ENCODE results near the gene RBM4B.
"Not testable (repeated sequence)": the region's sequence is repeated elsewhere in the genome, so short reads cannot be mapped to it uniquely, and the experiment has no call there.

RBM4B gene

GRCh38 chr11:66677599-66678375 is at the start of gene RBM4B:
Gene RBM4B (minus strand): TSS chr11:66677887. CDS start chr11:66677079, 808 bp downstream.
- peak; percentile 89 for DNase-seq (ENCODE audit: low spot score)

GRCh38 chr11:66725647-66726046 is 48.0 kb upstream of the RBM4B start:
- DNase-seq (ENCODE audit: low spot score): no peak

- no peak for DNase-seq (ENCODE audit: low spot score)
Measured at GRCh38 chr11:66725114-66725513, 47.4 kb upstream of the RBM4B start.

GRCh38 chr11:66724167-66724566 is 46.5 kb upstream of the RBM4B start:
- not testable (repeated sequence) for DNase-seq (ENCODE audit: low spot score)

DNA sequence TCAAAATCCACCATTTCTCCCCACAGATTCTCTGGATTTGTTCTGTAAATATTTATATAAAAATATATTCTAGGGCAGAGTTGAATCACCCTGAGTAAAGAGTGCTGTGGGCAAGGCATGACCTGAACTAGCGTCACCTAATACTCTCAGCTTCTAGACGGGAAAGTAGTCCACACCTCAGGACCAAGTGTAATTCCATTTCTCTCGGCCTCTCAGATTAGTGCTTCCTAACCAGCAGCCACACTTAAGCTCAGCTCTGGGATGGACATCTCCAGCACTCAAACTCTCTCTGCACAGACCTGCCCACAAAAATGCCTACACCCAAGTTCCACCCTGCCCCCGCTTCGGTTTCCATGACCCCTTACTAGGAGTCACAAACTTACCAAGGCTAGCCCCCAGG is 46.0 kb upstream of the RBM4B start:
- no peak for DNase-seq (ENCODE audit: low spot score)

- no peak for DNase-seq (ENCODE audit: low spot score)
Measured at GRCh38 chr11:66722745-66723651, 45.3 kb upstream of the RBM4B start.

- no peak for DNase-seq (ENCODE audit: low spot score)
Measured at GRCh38 chr11:66721939-66722338, 44.3 kb upstream of the RBM4B start.

GRCh38 chr11:66720899-66721470 is 43.3 kb upstream of the RBM4B start:
- no peak for DNase-seq (ENCODE audit: low spot score)

GRCh38 chr11:66720223-66720898 is 42.7 kb upstream of the RBM4B start:
- DNase-seq (ENCODE audit: low spot score): no peak

- DNase-seq (ENCODE audit: low spot score): no peak
Measured at GRCh38 chr11:66719111-66719872, 41.6 kb upstream of the RBM4B start.

- DNase-seq (ENCODE audit: low spot score): no peak
Measured at GRCh38 chr11:66718320-66718971, 40.8 kb upstream of the RBM4B start.

DNA sequence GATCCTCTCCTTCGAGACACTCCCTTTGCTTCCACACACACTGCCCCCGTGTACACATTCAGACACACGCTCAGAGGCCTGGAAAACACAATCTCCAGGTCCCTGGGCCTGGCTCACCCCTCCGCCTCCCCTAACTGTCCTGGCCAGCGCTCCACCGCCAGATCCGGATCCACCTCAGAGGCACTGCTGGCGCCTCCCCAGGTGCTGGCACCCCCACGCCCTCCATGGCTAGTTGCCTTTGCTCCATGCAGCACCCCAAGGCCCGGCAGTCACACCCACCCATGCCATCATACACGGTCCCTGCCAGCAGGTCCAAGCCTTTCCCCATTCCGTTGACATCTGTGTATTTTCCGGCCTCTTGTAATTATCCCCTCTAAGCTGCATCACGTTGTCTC is 40.2 kb upstream of the RBM4B start:
- no peak for DNase-seq (ENCODE audit: low spot score)

DNA sequence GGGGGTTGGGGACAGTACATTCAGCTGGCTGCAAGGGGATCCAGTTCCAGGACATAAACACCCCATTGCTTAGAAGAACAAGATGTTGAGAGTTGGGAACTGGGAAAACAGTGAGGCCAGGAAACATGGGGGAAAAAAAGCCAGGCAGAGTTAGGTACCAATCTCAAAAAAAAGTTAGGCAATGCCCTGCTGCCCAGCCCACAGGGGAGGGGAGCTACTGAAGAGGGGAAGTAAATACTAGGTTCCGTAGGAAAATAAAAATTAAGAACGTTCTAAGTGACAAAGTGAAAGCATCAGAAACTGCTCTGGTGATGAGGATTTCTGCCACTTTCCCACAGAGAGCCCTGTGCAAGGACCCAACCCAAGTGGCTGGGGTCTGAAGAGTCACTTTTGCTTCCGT is 39.3 kb upstream of the RBM4B start:
- DNase-seq (ENCODE audit: low spot score): no peak

GRCh38 chr11:66715346-66716085 is 37.8 kb upstream of the RBM4B start:
- DNase-seq (ENCODE audit: low spot score): no peak

DNA sequence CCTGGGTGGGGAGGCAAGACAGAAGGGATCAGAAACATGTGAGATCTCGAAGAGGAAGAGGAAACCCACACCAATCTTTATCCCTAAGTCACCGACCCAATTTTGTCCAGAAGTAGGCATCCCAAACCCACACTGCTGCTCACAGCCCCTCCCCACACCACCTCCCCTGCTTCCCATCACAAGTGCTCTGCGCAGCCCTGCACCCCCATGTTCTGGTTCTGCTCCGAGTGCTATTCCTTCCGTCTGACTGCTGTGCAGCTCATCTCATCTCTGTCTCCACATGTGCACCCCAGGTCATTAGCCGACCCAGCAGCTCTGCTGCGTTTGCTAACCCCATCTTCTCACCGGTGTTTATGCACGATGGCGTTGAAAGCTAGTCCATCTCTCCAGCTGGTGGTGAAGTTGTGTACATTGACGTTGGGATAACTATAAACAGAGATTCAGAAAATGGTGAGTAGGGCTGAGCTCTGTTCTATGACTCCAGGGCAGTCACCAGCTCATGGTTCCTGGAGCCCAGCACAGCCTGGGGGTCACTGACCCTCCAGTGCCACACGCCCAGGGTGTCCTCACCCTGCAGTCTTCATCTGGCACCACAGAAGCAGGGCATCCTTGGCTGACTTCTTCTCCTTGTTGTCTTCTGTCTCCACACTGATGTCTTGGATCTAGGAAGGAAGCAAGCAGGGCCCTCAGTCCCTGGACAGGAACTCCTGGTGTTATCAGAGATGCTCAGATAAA is 36.2 kb upstream of the RBM4B start:
- no peak for DNase-seq (ENCODE audit: low spot score)

- DNase-seq (ENCODE audit: low spot score): no peak
Measured at GRCh38 chr11:66710384-66710930, 32.8 kb upstream of the RBM4B start.

GRCh38 chr11:66708701-66709100 is 31.0 kb upstream of the RBM4B start:
- no peak for DNase-seq (ENCODE audit: low spot score)

DNA sequence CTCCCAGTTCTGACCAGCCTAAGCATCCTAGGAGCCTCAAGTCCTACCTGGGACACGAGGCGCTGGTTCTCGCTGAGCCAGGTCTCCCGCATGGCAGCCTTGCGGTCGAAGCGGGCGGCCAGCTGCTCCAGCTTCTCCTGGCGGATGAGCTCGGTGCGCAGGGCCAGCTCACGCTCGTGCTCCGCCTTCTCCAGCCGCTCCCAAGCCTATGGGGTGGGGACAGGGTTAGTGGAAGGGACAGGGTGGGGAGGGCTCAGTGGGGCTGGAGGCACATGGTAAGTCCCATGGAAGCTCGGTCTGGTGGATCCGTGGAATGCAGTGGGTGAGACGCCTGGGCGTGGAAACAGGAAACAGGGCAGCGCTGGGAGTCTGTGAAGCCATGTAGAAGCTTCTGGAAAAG is 30.4 kb upstream of the RBM4B start:
- no peak for DNase-seq (ENCODE audit: low spot score)

GRCh38 chr11:66707486-66707885 is 29.8 kb upstream of the RBM4B start:
- no peak for DNase-seq (ENCODE audit: low spot score)
